Midbrain (tissue), 1 donor: ENCODE results near the gene FGFR4.
"Not testable (repeated sequence)": the region's sequence is repeated elsewhere in the genome, so short reads cannot be mapped to it uniquely, and the experiment has no call there.

Experiments
- DNase-seq: peaks from one replicate; lab custom pipeline; 2025; lab: John Stamatoyannopoulos, UW

FGFR4 gene

GRCh38 chr5:177086654-177087397 lies at the start of gene FGFR4:
Gene FGFR4 (plus strand): TSS chr5:177086915. CDS start chr5:177089603, 2,688 bp downstream.
- no peak for DNase-seq

- no peak for DNase-seq
Observed at GRCh38 chr5:177036921-177037320, 49.8 kb upstream of the FGFR4 start.

- DNase-seq: no peak
Observed at GRCh38 chr5:177040814-177041420, 45.8 kb upstream of the FGFR4 start.

GRCh38 chr5:177041936-177042335 lies 44.8 kb upstream of the FGFR4 start:
- no peak for DNase-seq

GRCh38 chr5:177043114-177043513 lies 43.6 kb upstream of the FGFR4 start:
- DNase-seq: no peak

GRCh38 chr5:177043958-177044357 lies 42.8 kb upstream of the FGFR4 start:
- no peak for DNase-seq

- DNase-seq: no peak
Observed at GRCh38 chr5:177044641-177045040, 42.1 kb upstream of the FGFR4 start.

- no peak for DNase-seq
Observed at GRCh38 chr5:177045631-177046030, 41.1 kb upstream of the FGFR4 start.

- DNase-seq: not testable (repeated sequence)
Observed at GRCh38 chr5:177048531-177048930, 38.2 kb upstream of the FGFR4 start.

GRCh38 chr5:177049285-177049684 lies 37.4 kb upstream of the FGFR4 start:
- no peak for DNase-seq

GRCh38 chr5:177064500-177065277 lies 22.0 kb upstream of the FGFR4 start:
- no peak for DNase-seq

GRCh38 chr5:177065491-177065890 lies 21.2 kb upstream of the FGFR4 start:
- DNase-seq: no peak

- no peak for DNase-seq
Observed at GRCh38 chr5:177066224-177066623, 20.5 kb upstream of the FGFR4 start.

GRCh38 chr5:177067503-177067902 lies 19.2 kb upstream of the FGFR4 start:
- no peak for DNase-seq

GRCh38 chr5:177070536-177071191 lies 16.1 kb upstream of the FGFR4 start:
- DNase-seq: no peak

GRCh38 chr5:177071666-177072385 lies 14.9 kb upstream of the FGFR4 start:
- peak; percentile 79 for DNase-seq

- DNase-seq: no peak
Observed at GRCh38 chr5:177077335-177077734, 9.4 kb upstream of the FGFR4 start.

GRCh38 chr5:177079606-177080005 lies 7.1 kb upstream of the FGFR4 start:
- no peak for DNase-seq

- DNase-seq: no peak
Observed at GRCh38 chr5:177080265-177080664, 6.5 kb upstream of the FGFR4 start.

- DNase-seq: no peak
Observed at GRCh38 chr5:177081859-177082258, 4.9 kb upstream of the FGFR4 start.

GRCh38 chr5:177083357-177083756 lies 3.4 kb upstream of the FGFR4 start:
- no peak for DNase-seq

- DNase-seq: no peak
Observed at GRCh38 chr5:177084175-177084574, 2.5 kb upstream of the FGFR4 start.
